Gastroesophageal sphincter (tissue), 3 donors: ENCODE results near the gene CRYAB.

ENCODE experiments used
- CTCF ChIP-seq, 4 experiments: fragments of 200-600 bp in 2 of 4; fragments of 450-650 bp in 2 of 4; sonication (generic) in 1 of 4; IDR thresholded peaks; one replicate each; pipeline ENCODE4 v1.5.1; 2017 to 2019; ENCODE audit warnings: antibody characterized with exemption in 4 of 4, mild to moderate bottlenecking in 2 of 4, moderate library complexity in 2 of 4
- EP300 ChIP-seq: sonication (generic); formaldehyde crosslinking; IDR thresholded peaks from one replicate; pipeline ENCODE4 v1.6.1; 2017; ENCODE audit warnings: antibody characterized with exemption, mild to moderate bottlenecking
- POLR2AphosphoS5 ChIP-seq: sonication (generic); formaldehyde crosslinking; IDR thresholded peaks from one replicate; pipeline ENCODE4 v1.6.1; 2017; ENCODE audit warnings: antibody characterized with exemption

DNA sequence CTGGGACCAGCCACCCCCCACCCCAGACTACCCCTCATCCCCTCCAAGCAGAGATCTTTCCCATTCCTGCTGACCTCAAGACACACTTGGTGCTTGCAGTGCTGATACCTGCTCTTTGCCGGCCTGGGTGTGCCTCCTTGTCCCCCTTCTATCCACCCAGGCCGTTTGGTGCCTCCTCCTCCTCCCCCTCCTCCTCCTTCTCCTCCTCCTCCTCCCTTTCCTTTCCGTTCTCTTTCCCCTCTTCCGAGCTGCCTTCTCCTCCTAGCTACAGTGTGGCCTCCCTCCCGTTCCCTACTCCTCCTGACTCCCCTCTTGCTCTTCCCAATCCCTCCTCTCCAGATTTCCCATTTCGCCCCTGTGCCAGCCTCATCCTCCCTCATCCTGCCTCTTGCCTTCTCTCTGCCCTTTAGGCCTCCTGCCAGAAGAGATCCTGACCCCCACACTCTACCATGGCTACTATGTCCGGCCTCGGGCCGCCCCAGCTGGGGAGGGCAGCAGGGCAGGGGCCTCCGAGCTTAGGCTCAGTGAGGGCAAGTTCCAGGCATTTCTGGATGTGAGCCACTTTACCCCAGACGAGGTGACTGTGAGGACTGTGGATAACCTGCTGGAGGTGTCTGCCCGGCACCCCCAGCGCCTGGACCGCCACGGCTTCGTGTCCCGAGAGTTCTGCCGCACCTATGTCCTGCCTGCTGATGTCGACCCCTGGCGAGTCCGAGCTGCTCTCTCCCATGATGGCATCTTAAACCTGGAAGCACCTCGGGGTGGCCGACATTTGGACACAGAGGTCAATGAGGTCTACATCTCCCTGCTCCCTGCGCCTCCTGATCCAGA lies 1.7 kb upstream of the CRYAB start:
- peak in 1 of 4 experiments; percentile 9 for TF ChIP-seq CTCF (IDR thresholded peaks at IDR 0.05)
- no peak for TF ChIP-seq EP300
- TF ChIP-seq POLR2AphosphoS5: peak; percentile 42
